ENCODE data around the gene ARF1.

GRCh38 chr1:228064741-228065542 is 17.6 kb upstream of the ARF1 start:
- no peak for TF ChIP-seq CTCF (IDR thresholded peaks at IDR 0.05; ENCODE audit: insufficient read depth, low read length, poor library complexity, severe bottlenecking)
- TF ChIP-seq EZH2phosphoT487 (conservative IDR thresholded peaks at IDR 0.05; ENCODE audit: low read length) = no peak

All from SU-DHL-6 (cell line).